Anterior cingulate cortex (tissue), 58 donors: ENCODE data around the gene ERMP1.

Experiments used
- DNase-seq, 58 donors: peaks; one replicate each; lab custom pipeline; 2025; lab: John Stamatoyannopoulos, UW

Gene ERMP1

GRCh38 chr9:5735072-5735471, 97.8 kb downstream of the ERMP1 start:
- DNase-seq, result no peak
